IPS-11a (cell line): ENCODE data around the gene GPC4.
"Not testable (repeated sequence)": the region's sequence is repeated elsewhere in the genome, so short reads cannot be mapped to it uniquely, and the experiment has no call there.

Source experiments
- H3K4me3 ChIP-seq: one replicate; pipeline ENCODE4 v1.5.1; 2013; ENCODE audit warnings: low read depth, low read length, control low read depth

Gene GPC4

DNA sequence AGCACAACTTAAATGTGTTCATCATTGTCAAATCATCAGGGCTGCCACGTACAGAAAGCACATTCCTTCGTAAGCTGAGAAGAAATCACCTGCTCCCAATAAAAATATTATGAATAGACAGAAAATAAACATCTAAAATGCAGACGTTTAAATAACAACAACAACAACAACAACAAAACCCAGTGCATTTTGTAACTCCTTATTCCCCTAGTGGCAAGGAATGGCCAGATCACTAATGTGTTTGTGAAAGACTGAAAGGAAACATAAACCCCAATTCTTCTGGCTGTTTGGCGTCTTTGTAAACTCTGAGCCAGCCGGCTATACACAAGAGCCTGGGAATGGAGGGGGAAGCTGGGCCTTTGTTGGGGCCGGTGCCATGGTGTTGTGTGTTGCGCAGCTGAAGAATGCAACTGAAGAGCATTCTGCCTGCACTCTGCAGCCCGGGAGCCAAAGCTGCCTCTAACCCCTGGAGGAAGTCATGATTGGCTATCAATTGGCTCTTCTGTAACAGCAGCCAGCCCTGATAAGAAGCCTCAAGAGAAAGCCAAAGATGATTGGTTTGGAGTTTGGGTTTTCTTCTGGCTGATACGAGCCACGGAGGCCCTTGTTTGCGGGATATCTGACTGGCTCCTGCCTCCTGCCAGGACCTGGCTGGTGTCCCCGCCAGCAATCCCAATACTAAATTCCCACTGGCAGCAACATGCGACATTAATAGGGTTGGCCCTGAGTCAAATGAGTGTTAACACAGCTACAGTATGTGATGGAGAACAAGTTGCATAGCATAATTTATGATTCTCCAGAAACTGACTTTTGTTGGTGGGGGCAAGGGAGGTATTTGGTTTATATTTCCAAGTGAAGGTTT, 107.4 kb downstream of the GPC4 start:
- no peak overlapping the region for H3K4me3 ChIP-seq

DNA sequence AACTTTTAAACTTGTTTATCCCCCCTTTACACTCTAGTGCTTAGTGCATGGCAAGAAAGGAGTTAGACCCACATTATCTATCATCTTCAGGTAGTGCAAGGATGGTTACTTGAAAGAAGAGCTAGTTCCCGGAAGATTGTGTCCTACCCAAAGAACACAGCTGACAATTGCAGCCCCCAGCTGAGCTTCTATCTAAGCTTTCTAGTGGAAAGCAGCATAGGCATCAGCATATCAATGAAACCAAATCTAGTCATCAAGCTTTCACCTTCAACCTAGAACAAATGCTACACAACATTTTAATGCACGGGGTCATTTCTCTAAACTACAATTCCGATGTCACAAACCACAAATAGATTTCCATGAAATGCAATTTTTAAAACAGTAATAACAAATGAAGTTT, 108.2 kb downstream of the GPC4 start:
- no peak overlapping the region for H3K4me3 ChIP-seq

DNA sequence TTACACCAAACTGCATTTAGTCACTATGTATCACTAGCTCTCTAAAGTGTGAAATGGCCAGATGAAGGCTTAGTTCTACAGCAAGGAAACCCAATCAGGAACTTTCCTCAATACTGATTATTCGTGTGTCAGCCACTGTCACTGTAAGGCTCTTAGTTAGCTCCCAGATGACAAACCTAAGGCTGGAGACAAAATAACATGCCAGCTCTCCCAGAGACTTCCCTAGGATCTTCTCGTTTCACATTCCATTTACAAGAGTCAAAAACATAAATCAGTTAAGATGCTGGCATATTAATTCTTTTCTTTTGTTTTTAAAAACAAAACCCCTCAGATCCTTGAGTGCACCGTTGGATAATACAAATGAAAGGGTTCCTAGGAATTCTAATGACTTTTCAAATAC, 109.0 kb downstream of the GPC4 start:
- no peak overlapping the region for H3K4me3 ChIP-seq

DNA sequence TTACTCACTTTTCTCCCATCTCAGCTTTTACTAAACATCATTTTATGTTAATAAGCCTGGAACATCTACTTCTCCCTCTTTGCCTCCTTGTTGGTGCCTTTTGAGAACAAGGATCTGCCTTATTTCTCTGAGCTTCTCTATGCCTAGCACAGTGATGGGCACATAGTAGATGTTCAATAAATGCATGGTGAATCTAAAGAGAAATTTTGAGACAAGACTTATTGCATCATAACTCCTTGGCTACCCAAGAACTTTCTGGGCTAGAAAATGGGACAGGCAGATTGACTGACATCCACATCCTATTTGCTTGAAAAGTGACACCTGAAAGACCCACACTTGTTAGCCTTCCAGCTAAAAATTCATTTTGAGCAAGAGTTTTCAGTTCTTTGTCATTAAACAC, 109.9 kb downstream of the GPC4 start:
- H3K4me3 ChIP-seq = no peak overlapping the region

DNA sequence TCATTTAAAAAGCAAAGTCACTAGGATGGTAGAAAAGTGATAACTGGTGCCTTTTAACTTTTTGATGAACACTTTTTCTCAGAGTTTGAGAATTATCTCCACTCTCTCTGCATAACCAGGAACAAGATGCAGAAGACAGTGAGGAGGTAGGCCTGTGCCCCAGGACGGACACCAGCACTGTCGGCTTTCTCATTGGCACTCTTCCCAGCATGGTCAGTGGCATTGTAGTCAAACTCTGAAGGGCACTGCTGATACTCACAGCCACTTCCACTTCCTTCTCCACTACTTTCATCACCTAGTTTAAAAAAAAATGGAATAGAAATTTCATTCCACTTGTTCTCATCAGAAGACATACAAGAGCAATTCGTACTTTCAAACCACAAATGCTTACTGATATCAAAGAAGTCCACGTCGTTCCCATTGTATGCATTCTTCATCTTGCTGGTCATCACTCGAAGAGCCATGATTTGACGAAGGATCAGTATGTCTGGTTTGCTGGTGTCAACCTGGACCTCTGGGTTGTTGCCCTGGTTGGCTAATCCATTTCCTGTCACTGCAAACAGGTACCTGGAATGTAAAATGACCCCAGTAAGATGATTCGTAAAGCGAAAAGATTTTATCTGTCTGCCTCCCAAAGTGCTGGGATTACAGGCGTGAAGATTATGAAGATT, 112.4 kb downstream of the GPC4 start:
- no peak overlapping the region for H3K4me3 ChIP-seq

DNA sequence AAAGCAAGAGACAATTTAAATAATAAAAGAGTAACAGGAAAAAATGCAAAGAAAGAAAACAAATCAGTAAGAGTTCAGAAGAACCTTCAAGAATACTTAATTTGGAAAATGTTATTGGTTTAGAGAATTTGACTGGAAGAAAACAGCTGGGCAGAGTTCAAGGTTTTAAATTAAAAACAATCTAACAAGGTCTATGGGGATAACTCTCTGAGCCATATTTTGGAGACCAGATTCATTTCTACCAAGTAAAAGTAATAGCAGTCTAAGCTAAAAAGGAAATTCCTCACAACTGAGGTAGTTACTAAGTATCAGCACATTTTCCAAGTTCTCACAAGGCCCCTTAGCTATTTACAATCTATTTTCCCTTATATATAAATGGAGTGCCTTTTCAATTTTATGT, 114.7 kb downstream of the GPC4 start:
- no peak overlapping the region for H3K4me3 ChIP-seq

DNA sequence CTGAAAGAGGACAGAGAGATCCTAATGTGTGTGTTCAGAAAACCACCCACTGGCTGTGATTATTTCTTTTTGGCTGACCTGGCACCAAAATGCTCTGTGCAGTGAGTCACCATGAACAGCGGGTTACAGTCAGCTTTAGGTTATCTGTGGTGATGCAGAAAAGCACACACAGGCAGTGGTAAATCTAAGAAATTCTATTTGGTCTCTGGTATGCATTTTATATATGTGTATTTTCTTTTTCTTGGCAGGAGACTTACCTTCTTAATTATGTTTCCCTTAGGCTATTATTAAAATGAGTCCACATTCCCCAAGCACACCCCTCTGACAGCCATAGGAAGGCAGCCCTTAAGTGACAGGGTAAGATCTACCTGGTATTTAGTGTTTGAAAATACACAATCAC, 118.0 kb downstream of the GPC4 start:
- no peak overlapping the region for H3K4me3 ChIP-seq

DNA sequence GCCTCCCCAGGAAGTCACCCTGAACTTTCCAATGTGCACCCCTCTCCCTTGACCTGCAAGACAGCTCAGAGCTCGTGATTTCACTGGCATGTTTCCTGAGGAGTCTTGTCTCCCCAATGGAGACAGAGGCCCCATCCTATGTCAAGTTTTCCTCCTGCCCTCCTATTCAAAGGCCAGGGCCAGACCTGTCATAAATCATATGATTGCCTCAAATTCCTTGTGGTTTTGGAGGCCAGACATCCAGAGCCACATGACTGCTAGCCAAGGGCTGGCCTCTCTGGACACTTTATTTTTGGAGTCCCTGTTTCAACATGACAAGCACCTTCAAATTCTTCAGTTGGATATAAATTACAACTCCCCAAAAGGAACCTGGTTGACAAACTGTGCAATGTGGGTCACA, 121.2 kb downstream of the GPC4 start:
- no peak overlapping the region for H3K4me3 ChIP-seq

DNA sequence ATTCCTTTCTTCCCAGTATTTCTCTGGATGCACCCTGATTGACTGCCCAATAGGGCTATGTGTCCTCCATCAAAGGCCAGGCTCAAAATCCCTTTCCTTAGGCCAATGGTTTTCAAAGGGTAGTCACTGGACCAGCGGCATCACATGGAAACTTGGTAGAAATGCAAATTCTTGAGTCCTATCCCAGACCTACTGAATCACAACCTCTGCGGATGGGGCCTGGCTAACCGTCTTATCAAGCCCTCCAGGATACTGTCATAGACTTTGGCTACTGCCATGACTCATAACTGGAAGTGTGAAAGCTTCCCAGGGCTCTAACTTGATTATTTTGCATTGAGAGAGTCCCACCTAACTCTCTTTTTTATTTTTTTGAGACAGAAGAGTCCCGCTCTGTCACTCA, 125.2 kb downstream of the GPC4 start:
- no peak overlapping the region for H3K4me3 ChIP-seq

DNA sequence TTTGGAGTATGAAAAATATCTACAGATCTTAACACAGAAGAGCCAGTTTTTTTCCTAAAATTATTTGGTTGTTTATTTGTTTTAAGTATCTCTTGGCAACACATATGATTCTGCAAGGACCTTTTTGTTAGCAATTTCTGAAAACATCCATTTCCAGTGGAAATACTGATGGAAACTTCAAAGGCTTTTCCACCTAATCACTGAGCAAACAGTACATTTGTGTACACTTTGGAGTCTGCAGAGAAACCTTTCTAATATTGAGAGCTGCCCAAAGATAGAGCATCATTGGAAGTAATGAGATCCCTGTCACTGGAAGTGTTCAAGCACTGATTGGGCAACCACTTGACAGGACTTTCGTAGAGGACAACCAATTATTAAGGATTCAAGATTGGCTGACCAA, 127.4 kb downstream of the GPC4 start:
- no peak overlapping the region for H3K4me3 ChIP-seq

DNA sequence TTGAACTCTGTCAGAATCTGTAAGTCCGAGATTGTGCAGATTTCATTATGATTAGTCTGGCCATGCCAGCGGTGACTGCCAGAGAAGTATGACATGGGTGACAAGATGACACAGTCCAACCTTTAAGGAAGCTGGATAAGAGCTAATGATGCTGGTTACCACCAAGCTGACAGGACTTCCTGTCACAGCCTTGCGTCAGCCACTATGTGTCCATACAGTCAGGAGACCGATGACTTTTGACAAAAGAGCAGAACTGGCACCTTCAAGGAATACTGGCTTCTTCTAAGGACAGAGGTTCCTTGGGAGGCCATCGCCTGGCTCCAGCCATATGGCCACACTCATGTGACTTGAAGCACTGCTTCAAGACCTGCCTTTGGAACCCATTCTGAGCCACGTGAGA, 129.9 kb downstream of the GPC4 start:
- H3K4me3 ChIP-seq = no peak overlapping the region

DNA sequence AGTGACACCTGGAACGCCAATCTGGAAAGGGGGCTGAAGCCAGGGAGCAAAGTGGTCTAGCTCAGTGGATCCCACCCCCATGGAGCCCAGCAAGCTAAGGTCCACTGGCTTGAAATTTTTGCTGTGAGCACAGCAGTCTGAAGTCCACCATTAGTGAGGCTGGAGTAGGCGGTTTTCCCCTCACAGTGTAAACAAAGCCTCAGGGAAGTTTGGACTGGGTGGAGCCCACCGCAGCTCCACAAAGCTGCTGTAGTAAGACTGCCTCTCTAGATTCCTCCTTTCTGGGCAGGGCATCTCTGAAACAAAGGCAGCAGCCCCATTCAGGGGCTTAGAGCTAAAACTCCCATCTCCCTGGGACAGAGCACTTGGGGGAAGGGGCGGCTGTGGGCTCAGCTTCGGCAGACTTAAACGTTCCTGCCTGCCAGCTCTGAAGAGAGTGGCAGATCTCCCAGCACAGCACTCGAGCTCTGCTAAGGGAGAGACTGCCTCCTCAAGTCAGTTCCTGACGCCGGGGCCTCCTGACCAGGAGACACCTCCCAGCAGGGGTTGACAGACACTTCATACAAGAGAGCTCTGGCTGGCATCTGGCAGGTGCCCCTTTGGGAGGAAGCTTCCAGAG, 136.1 kb downstream of the GPC4 start:
- not testable (repeated sequence) for H3K4me3 ChIP-seq

DNA sequence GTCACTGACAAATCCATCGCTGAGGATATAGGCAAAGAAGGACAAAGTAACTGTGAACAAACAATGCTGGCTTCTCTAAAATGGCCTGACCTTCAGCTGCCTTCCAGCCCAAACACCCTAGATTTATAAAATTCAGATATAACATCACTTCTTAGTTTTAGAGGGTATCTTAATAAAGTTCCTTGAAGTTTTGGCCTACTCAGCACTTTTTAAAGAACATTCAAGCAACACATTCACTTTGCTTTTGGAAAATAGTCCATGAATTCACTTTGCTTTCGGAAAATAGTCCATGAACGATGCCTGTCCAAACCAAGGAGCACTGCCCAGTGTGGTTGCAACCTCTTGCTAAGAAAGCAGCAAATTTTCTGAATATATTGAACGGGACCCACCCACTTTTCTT, 142.1 kb downstream of the GPC4 start:
- H3K4me3 ChIP-seq = no peak overlapping the region

DNA sequence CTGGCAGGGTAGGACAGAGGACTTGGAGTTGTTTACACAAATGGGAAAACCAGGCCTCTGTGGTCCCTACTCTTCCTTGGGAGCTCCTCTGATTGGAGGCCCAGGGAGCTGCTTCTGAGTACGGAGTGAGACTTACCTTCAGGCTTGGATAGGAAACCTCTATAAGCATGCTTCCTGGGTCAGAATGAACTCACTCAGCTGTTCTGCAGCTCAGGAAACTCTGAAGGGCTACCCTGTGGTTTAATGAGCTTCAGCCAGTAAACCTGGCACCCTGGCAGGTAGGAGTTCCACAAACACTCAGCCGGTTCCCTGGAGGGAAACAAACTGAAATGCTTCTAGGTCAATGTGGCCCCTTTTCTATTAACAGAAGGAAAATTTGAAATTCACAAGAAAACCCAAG, 146.1 kb downstream of the GPC4 start:
- H3K4me3 ChIP-seq = no peak overlapping the region

DNA sequence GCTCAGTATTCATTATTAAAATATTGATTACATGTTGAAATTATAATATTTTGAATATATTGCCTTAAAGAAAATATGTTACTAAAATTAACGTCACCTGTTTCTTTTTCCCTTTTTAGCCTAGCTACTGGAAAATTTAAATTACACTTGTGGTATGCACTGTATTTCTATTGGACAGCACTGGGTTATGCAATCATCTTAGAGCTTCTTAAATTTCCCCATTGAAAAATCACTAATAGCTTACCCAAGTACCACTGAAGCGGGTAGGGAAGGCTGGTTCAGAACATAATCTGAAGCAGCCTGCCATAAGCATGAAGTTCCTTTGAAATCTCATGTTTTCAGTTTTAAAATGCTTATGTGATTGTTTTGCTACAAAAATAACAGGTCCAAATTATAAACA, 147.7 kb downstream of the GPC4 start:
- no peak overlapping the region for H3K4me3 ChIP-seq

DNA sequence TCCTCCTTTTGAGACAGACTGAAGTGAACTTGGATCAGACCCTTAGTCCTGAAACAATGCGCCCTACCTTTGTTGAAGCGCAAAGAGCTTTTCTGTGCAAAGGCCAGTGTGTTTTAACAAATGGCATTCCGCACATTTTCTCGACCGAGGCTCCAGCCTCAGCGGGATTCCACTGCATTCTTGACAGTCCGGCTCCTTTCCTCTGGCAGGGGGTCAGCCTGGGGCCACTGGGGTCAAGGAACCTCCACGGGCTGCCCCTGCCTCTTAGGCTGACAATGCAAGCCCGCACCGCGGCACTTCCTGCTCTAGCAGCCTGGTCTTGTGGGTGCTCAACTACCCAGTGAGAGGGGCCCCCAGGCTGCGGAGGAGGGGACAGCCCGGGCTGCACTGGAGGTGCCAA, 150.0 kb downstream of the GPC4 start:
- no peak overlapping the region for H3K4me3 ChIP-seq

DNA sequence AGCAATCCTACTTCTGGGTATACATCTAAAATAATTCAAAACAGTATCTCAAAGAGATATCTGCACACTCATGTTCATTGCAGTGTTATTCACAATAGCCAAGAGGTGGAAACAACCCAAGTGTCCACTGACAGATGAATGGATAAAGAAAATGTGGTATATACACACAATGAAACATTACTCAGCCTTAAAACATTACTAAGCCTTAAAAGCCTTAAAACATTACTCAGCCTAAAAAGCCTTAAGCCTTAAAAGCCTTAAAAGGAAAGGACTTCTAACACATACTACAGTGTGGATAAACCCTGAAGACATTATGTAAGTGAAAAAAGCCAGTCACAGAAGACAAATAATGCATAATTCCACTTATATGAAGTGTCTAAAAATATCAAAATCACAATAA, 156.8 kb downstream of the GPC4 start:
- H3K4me3 ChIP-seq = no peak overlapping the region

DNA sequence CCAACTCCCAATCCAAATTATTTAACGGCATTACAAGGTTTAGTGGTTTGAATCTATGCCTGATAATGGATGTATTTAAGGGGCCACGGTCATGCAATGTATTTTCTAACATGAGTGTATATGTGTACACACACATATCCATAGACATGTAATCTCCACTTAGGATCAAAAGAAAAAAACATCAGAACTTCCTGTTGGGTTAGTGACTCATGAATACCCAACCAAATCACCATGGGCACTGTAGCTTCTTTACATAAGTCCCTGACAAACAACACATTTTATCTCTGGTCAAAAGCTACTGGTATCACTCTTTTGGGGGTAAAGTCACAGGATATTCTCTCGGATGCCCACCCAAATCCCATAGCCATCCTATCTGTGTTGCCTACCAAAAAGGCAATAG, 160.6 kb downstream of the GPC4 start:
- H3K4me3 ChIP-seq = no peak overlapping the region

DNA sequence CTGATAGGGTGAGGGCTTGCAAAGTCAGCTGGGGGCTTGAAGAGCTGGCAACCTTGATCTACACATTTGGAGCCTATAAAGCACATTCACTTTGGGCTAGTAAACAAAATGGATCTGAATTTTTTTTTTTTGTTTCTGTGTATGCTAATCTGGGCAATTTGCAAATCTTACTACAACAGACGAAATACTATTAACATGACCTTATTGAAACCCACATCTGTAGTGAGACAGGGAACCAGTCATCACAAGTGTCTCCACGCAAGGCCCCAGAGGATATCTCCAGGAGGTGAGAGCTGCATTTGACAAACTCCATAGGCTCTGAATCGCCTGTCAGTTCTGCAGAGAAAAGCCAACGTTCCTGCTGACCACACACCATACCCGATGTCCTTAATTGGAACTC, 164.1 kb downstream of the GPC4 start:
- no peak overlapping the region for H3K4me3 ChIP-seq

DNA sequence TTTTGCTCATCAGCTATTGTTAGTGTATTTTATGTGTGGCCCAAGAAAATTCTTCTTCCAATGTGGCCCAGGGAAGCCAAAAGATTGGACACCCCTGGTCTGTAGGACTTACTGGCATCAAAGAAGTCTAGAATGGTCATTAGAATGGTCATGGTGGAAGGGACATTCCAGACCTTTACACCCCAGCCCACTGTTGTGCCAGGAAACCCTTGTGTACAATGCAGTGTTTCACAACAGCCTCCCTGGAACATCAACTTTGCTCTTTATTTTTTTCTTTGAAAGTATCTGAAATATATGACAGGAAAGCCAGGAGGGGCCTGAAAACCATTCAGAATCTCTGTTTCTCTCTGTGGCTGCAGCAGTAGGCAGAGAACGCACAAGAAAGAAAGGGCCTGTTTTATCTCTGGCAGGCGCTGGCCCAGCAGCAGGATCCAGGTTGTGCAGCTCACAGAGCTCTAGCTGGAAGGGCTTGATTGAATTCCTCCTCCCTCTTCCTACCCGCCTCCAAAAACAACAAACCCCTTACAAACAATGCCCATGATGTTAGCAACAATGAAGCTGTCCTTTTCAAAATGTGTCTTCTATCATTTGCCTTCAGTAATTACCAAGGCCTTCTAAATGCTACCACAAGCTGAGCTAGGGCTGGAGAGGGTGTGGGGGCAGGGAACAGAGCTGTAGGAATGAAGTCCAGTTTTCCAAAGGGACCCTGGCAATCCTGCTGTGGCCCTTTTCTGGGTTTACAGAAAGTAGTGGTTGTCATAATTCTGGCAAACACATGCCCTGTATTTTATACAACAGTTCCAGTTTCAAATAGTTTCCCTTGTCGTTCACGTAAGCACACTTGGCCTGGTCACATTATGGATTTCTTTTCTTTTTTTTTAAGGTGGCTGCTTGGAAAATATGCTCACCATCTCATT, 164.8 kb downstream of the GPC4 start:
- no peak overlapping the region for H3K4me3 ChIP-seq
